Measurements from ENCODE around the gene NCR2. TPM values are rescaled to one million over a fixed set of nuclear protein-coding genes. Genes with fewer than 3 reads are reported as not detected.

Gene NCR2
- total RNA-seq, 2 experiments from 2014 or later = not detected

- ChIA-PET POLR2A (no interaction called here), CTCF (ENCODE audit: unreplicated experiment) (no interaction called here)
- Histone ChIP-seq H3K9me3 (ENCODE audit: low read length) (no peaks in the 10 kb centered on the region), H3K36me3 (ENCODE audit: insufficient read depth, low read length) (no peaks in the 10 kb centered on the region), H3K9me2 (ENCODE audit: insufficient read depth, low read length) (no peaks in the 10 kb centered on the region), H4K20me1 (ENCODE audit: insufficient read depth, low read length) (no peaks in the 10 kb centered on the region), H3K4me2 (ENCODE audit: low read length) (no peak overlapping the region), H3K27ac (ENCODE audit: low read depth, low read length, poor library complexity, severe bottlenecking) (no peak overlapping the region), H2AFZ (ENCODE audit: low read length) (no peak overlapping the region), H3K4me1 (ENCODE audit: insufficient read depth, low read length, poor library complexity, severe bottlenecking) (no peaks in the 10 kb centered on the region), H3K4me3 (ENCODE audit: low read depth, low read length, poor library complexity, severe bottlenecking) (no peak overlapping the region), H3K79me2 (ENCODE audit: insufficient read depth, low read depth, low read length) (no peaks in the 10 kb centered on the region)
- intact Hi-C loops (cut with micrococcal nuclease; ENCODE audit: unreplicated experiment) = no loop called here
- TF ChIP-seq CTCF (conservative IDR thresholded peaks at IDR 0.05; ENCODE audit: low read length) (no peak), EZH2phosphoT487 (IDR thresholded peaks at IDR 0.05; ENCODE audit: borderline replicate concordance, low read depth, low read length) (no peak)
- no peak for DNase-seq (ENCODE audit: low spot score)
- BruUV-seq (replicated peaks) = no TSS peak
These were observed 9.9 kb upstream of the NCR2 start for GRCh38 chr6:41325446-41326066.

- Histone ChIP-seq H3K36me3 (ENCODE audit: insufficient read depth, low read length) (no peaks in the 10 kb centered on the region), H3K9me2 (ENCODE audit: insufficient read depth, low read length) (no peaks in the 10 kb centered on the region), H3K4me2 (ENCODE audit: low read length) (no peak overlapping the region), H3K9me3 (ENCODE audit: low read length) (no peaks in the 10 kb centered on the region), H2AFZ (ENCODE audit: low read length) (no peak overlapping the region), H3K79me2 (ENCODE audit: insufficient read depth, low read depth, low read length) (no peaks in the 10 kb centered on the region), H3K4me1 (ENCODE audit: insufficient read depth, low read length, poor library complexity, severe bottlenecking) (no peaks in the 10 kb centered on the region), H3K27ac (ENCODE audit: low read depth, low read length, poor library complexity, severe bottlenecking) (no peak overlapping the region), H3K4me3 (ENCODE audit: low read depth, low read length, poor library complexity, severe bottlenecking) (no peak overlapping the region), H4K20me1 (ENCODE audit: insufficient read depth, low read length) (no peaks in the 10 kb centered on the region)
- ChIA-PET POLR2A (no interaction called here), CTCF (ENCODE audit: unreplicated experiment) (no interaction called here)
- BruUV-seq (replicated peaks) = no TSS peak
- TF ChIP-seq EZH2phosphoT487 (IDR thresholded peaks at IDR 0.05; ENCODE audit: borderline replicate concordance, low read depth, low read length) (no peak), CTCF (conservative IDR thresholded peaks at IDR 0.05; ENCODE audit: low read length) (no peak)
- intact Hi-C loops (cut with micrococcal nuclease; ENCODE audit: unreplicated experiment) = no loop called here
- DNase-seq (ENCODE audit: low spot score) = no peak
These were observed 9.3 kb upstream of the NCR2 start for GRCh38 chr6:41326092-41326491.

- no peak for DNase-seq (ENCODE audit: low spot score)
- no peak for TF ChIP-seq EZH2phosphoT487 (IDR thresholded peaks at IDR 0.05; ENCODE audit: borderline replicate concordance, low read depth, low read length)
- TF ChIP-seq CTCF (conservative IDR thresholded peaks at IDR 0.05; ENCODE audit: low read length) = no peak
- no peak overlapping the region for H3K27ac ChIP-seq (ENCODE audit: low read depth, low read length, poor library complexity, severe bottlenecking)
- H3K79me2 ChIP-seq (ENCODE audit: insufficient read depth, low read depth, low read length) = no peaks in the 10 kb centered on the region
- no peaks in the 10 kb centered on the region for H3K36me3 ChIP-seq (ENCODE audit: insufficient read depth, low read length)
- BruUV-seq (replicated peaks) = no TSS peak
- no peaks in the 10 kb centered on the region for H4K20me1 ChIP-seq (ENCODE audit: insufficient read depth, low read length)
- no peak overlapping the region for H3K4me3 ChIP-seq (ENCODE audit: low read depth, low read length, poor library complexity, severe bottlenecking)
- H3K9me2 ChIP-seq (ENCODE audit: insufficient read depth, low read length) = no peaks in the 10 kb centered on the region
- intact Hi-C loops (cut with micrococcal nuclease; ENCODE audit: unreplicated experiment) = no loop called here
- no peak overlapping the region for H3K4me2 ChIP-seq (ENCODE audit: low read length)
- ChIA-PET CTCF (ENCODE audit: unreplicated experiment) (no interaction called here), POLR2A (no interaction called here)
- no peaks in the 10 kb centered on the region for H3K4me1 ChIP-seq (ENCODE audit: insufficient read depth, low read length, poor library complexity, severe bottlenecking)
- no peak overlapping the region for H2AFZ ChIP-seq (ENCODE audit: low read length)
- no peaks in the 10 kb centered on the region for H3K9me3 ChIP-seq (ENCODE audit: low read length)
These were observed 8.2 kb upstream of the NCR2 start for GRCh38 chr6:41327177-41327576.

Data from OCI-LY7 (cell line).